ENCODE data around the gene LAMB3. TPM values are rescaled to one million over a fixed set of nuclear protein-coding genes. Genes with fewer than 3 reads are reported as not detected.
"Not testable (repeated sequence)": the region's sequence is repeated elsewhere in the genome, so short reads cannot be mapped to it uniquely, and the experiment has no call there.

LAMB3 gene
- 1.2 TPM for polyA plus RNA-seq (2013, experiment 1 of 2)
- 1.3 TPM for polyA plus RNA-seq (2013, experiment 2 of 2)

GRCh38 chr1:209652121-209652735 lies at the start of gene LAMB3:
Gene LAMB3, minus strand, starts transcription at chr1:209652425. Its CDS starts 1,481 bp downstream, at chr1:209650944.
- 89 to 92% methylated on average over 11 to 13 of the region's 14 CpGs for WGBS, 2 experiments (ENCODE audit: insufficient coverage in 2 of 2)
- Histone ChIP-seq H3K9me3 (ENCODE audit: control insufficient read depth, low read length) (no peaks in the 10 kb centered on the region), H3K36me3 (ENCODE audit: control insufficient read depth, insufficient read depth, low read length) (no peaks in the 10 kb centered on the region), H3K4me1 (ENCODE audit: control insufficient read depth, insufficient read depth, low read length, poor library complexity, severe bottlenecking) (peaks cover 5% of the 10 kb centered on the region), H3K27ac (ENCODE audit: low read depth, low read length, severe bottlenecking) (no peak within 1 kb of the TSS), H3K4me3 (ENCODE audit: extremely low read depth, insufficient read depth, low read length, poor library complexity, severe bottlenecking) (no peak within 1 kb of the TSS)

- not testable (repeated sequence) for H3K36me3 ChIP-seq (ENCODE audit: control insufficient read depth, insufficient read depth, low read length); H3K4me3 ChIP-seq (ENCODE audit: extremely low read depth, insufficient read depth, low read length, poor library complexity, severe bottlenecking); H3K4me1 ChIP-seq (ENCODE audit: control insufficient read depth, insufficient read depth, low read length, poor library complexity, severe bottlenecking); H3K9me3 ChIP-seq (ENCODE audit: control insufficient read depth, low read length); H3K27ac ChIP-seq (ENCODE audit: low read depth, low read length, severe bottlenecking)
These were observed 48.5 kb upstream of the LAMB3 start for GRCh38 chr1:209700686-209701085.

GRCh38 chr1:209697126-209697525 lies 44.9 kb upstream of the LAMB3 start:
- H3K4me1 ChIP-seq (ENCODE audit: control insufficient read depth, insufficient read depth, low read length, poor library complexity, severe bottlenecking), result no peaks in the 10 kb centered on the region
- H3K36me3 ChIP-seq (ENCODE audit: control insufficient read depth, insufficient read depth, low read length), result no peaks in the 10 kb centered on the region
- 89 to 96% methylated on average over 1 to 2 of the region's 3 CpGs for WGBS, 2 experiments (ENCODE audit: insufficient coverage in 2 of 2)
- H3K27ac ChIP-seq (ENCODE audit: low read depth, low read length, severe bottlenecking), result no peak overlapping the region
- H3K4me3 ChIP-seq (ENCODE audit: extremely low read depth, insufficient read depth, low read length, poor library complexity, severe bottlenecking), result no peak overlapping the region
- no peaks in the 10 kb centered on the region for H3K9me3 ChIP-seq (ENCODE audit: control insufficient read depth, low read length)

GRCh38 chr1:209696673-209697072 lies 44.4 kb upstream of the LAMB3 start:
- H3K4me3 ChIP-seq (ENCODE audit: extremely low read depth, insufficient read depth, low read length, poor library complexity, severe bottlenecking), result no peak overlapping the region
- no peaks in the 10 kb centered on the region for H3K9me3 ChIP-seq (ENCODE audit: control insufficient read depth, low read length)
- H3K4me1 ChIP-seq (ENCODE audit: control insufficient read depth, insufficient read depth, low read length, poor library complexity, severe bottlenecking), result no peaks in the 10 kb centered on the region
- no peaks in the 10 kb centered on the region for H3K36me3 ChIP-seq (ENCODE audit: control insufficient read depth, insufficient read depth, low read length)
- H3K27ac ChIP-seq (ENCODE audit: low read depth, low read length, severe bottlenecking), result no peak overlapping the region

DNA sequence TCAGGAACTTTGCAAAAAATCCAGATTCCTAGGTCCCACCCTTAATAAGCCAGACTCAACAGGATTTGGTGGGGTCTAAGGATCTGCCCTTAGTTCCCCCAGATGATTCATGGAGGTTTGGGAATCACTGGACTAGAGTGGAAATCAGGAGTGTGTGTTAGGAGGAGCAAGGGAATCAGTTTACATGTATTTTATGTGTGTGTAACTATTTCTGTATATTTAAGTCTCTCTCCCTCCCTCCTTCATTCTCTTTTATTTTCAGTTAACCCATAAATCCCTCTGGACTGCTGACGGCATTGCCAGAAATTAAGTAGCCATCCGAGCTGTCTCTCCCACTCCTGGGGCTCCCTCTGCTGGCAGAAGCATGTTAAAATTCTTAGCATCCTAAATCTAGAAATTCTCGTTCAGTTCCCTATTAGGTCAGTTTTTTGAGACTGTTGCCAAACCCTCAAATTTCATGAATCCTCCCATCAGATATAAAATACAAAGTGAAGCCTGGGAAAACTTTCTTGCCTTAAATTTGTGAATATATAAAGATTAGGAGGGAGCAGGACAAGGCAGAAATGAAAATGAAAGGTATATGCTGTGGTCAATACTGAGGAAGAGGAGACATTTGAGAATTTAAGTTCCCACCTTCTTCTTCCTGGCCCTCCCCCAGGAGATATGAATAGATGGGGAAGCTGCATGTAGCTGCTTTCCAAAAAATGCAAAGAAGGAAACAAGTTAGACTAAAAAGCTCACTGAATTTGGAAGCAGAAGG lies 40.7 kb upstream of the LAMB3 start:
- no peaks in the 10 kb centered on the region for H3K36me3 ChIP-seq (ENCODE audit: control insufficient read depth, insufficient read depth, low read length)
- WGBS, 2 experiments (ENCODE audit: insufficient coverage in 2 of 2), result 8 to 10% methylated on average over 2 of the region's 3 CpGs
- H3K4me1 ChIP-seq (ENCODE audit: control insufficient read depth, insufficient read depth, low read length, poor library complexity, severe bottlenecking), result no peaks in the 10 kb centered on the region
- no peaks in the 10 kb centered on the region for H3K9me3 ChIP-seq (ENCODE audit: control insufficient read depth, low read length)
- no peak overlapping the region for H3K27ac ChIP-seq (ENCODE audit: low read depth, low read length, severe bottlenecking)
- H3K4me3 ChIP-seq (ENCODE audit: extremely low read depth, insufficient read depth, low read length, poor library complexity, severe bottlenecking), result no peak overlapping the region

GRCh38 chr1:209692296-209692695 lies 40.1 kb upstream of the LAMB3 start:
- Histone ChIP-seq H3K4me1 (ENCODE audit: control insufficient read depth, insufficient read depth, low read length, poor library complexity, severe bottlenecking) (no peaks in the 10 kb centered on the region), H3K4me3 (ENCODE audit: extremely low read depth, insufficient read depth, low read length, poor library complexity, severe bottlenecking) (no peak overlapping the region), H3K36me3 (ENCODE audit: control insufficient read depth, insufficient read depth, low read length) (no peaks in the 10 kb centered on the region), H3K9me3 (ENCODE audit: control insufficient read depth, low read length) (no peaks in the 10 kb centered on the region), H3K27ac (ENCODE audit: low read depth, low read length, severe bottlenecking) (no peak overlapping the region)
- WGBS, 2 experiments (ENCODE audit: insufficient coverage in 2 of 2), result 71% methylated on average over 2 of the region's 4 CpGs; no CpG with 5 or more reads in 1 of the 2 experiments

GRCh38 chr1:209691237-209691636 lies 39.0 kb upstream of the LAMB3 start:
- no CpG with 5 or more reads among the region's 3 CpGs for WGBS, 2 experiments (ENCODE audit: insufficient coverage in 2 of 2)
- no peak overlapping the region for H3K4me3 ChIP-seq (ENCODE audit: extremely low read depth, insufficient read depth, low read length, poor library complexity, severe bottlenecking)
- H3K9me3 ChIP-seq (ENCODE audit: control insufficient read depth, low read length), result no peaks in the 10 kb centered on the region
- H3K27ac ChIP-seq (ENCODE audit: low read depth, low read length, severe bottlenecking), result no peak overlapping the region
- H3K36me3 ChIP-seq (ENCODE audit: control insufficient read depth, insufficient read depth, low read length), result no peaks in the 10 kb centered on the region
- no peaks in the 10 kb centered on the region for H3K4me1 ChIP-seq (ENCODE audit: control insufficient read depth, insufficient read depth, low read length, poor library complexity, severe bottlenecking)

- Histone ChIP-seq H3K27ac (ENCODE audit: low read depth, low read length, severe bottlenecking) (no peak overlapping the region), H3K4me1 (ENCODE audit: control insufficient read depth, insufficient read depth, low read length, poor library complexity, severe bottlenecking) (no peaks in the 10 kb centered on the region), H3K4me3 (ENCODE audit: extremely low read depth, insufficient read depth, low read length, poor library complexity, severe bottlenecking) (no peak overlapping the region), H3K36me3 (ENCODE audit: control insufficient read depth, insufficient read depth, low read length) (no peaks in the 10 kb centered on the region), H3K9me3 (ENCODE audit: control insufficient read depth, low read length) (no peaks in the 10 kb centered on the region)
- 73% methylated on average over 3 of the region's 4 CpGs; no CpG with 5 or more reads in 1 of the 2 experiments for WGBS, 2 experiments (ENCODE audit: insufficient coverage in 2 of 2)
These were observed 37.3 kb upstream of the LAMB3 start for GRCh38 chr1:209689477-209689876.

DNA sequence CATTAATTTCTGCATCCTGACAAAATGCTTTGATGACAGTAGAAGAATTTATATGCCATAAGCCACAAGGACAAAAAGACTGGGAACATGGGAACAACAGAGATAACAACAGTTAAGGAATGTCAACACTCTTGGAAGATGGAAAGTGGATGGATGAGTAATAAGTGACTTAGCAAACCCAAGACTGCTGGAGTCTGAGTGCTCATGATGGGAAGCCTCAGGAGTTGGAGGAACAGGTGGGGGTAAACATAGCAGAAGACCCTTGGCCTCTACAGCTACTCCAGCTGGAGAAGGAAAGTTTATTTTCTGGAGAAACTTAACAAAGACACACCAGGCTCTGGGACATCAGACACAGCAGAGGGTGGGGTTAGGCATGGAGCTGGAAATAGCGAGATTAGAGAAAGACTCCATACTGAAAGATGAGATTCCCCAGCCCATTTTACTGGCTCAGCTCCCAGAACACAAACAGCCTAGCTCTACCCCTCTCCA lies 36.6 kb upstream of the LAMB3 start:
- Histone ChIP-seq H3K4me1 (ENCODE audit: control insufficient read depth, insufficient read depth, low read length, poor library complexity, severe bottlenecking) (no peaks in the 10 kb centered on the region), H3K36me3 (ENCODE audit: control insufficient read depth, insufficient read depth, low read length) (no peaks in the 10 kb centered on the region), H3K9me3 (ENCODE audit: control insufficient read depth, low read length) (no peaks in the 10 kb centered on the region), H3K27ac (ENCODE audit: low read depth, low read length, severe bottlenecking) (no peak overlapping the region), H3K4me3 (ENCODE audit: extremely low read depth, insufficient read depth, low read length, poor library complexity, severe bottlenecking) (no peak overlapping the region)
- 78% methylated on average over 1 of the region's 1 CpG; no CpG with 5 or more reads in 1 of the 2 experiments for WGBS, 2 experiments (ENCODE audit: insufficient coverage in 2 of 2)

GRCh38 chr1:209686322-209686721 lies 34.1 kb upstream of the LAMB3 start:
- Histone ChIP-seq H3K27ac (ENCODE audit: low read depth, low read length, severe bottlenecking) (no peak overlapping the region), H3K36me3 (ENCODE audit: control insufficient read depth, insufficient read depth, low read length) (no peaks in the 10 kb centered on the region), H3K9me3 (ENCODE audit: control insufficient read depth, low read length) (no peaks in the 10 kb centered on the region), H3K4me3 (ENCODE audit: extremely low read depth, insufficient read depth, low read length, poor library complexity, severe bottlenecking) (no peak overlapping the region), H3K4me1 (ENCODE audit: control insufficient read depth, insufficient read depth, low read length, poor library complexity, severe bottlenecking) (no peaks in the 10 kb centered on the region)
- 89 to 92% methylated on average over 3 to 4 of the region's 4 CpGs for WGBS, 2 experiments (ENCODE audit: insufficient coverage in 2 of 2)

DNA sequence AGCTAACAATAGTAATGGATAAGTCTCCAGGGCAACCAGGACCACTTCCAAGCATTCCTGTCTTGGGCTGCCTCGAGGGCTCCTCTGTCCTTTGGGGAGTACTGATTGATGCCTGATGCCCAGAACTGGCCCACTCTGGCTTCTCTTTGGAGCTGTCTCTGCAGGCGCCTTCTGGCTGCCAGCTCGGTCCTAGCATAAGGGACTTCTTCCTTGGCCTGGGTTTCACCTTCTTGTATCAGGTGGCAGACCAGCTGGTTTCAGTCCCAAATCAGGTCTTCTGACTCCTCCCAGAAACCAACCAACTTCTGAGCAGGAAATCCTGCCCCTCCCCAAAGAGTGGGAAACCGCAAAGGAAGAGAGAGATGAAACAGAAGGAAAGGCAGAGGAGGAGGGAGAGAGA lies 33.6 kb upstream of the LAMB3 start:
- no peaks in the 10 kb centered on the region for H3K36me3 ChIP-seq (ENCODE audit: control insufficient read depth, insufficient read depth, low read length)
- H3K9me3 ChIP-seq (ENCODE audit: control insufficient read depth, low read length), result no peaks in the 10 kb centered on the region
- H3K27ac ChIP-seq (ENCODE audit: low read depth, low read length, severe bottlenecking), result no peak overlapping the region
- H3K4me1 ChIP-seq (ENCODE audit: control insufficient read depth, insufficient read depth, low read length, poor library complexity, severe bottlenecking), result no peaks in the 10 kb centered on the region
- WGBS, 2 experiments (ENCODE audit: insufficient coverage in 2 of 2), result 72 to 79% methylated on average over 3 of the region's 4 CpGs
- no peak overlapping the region for H3K4me3 ChIP-seq (ENCODE audit: extremely low read depth, insufficient read depth, low read length, poor library complexity, severe bottlenecking)
